Hepatocyte (in vitro differentiated cells): ENCODE measurements around the gene TBR1. TPM values are rescaled to one million over a fixed set of nuclear protein-coding genes. Genes with fewer than 3 reads are reported as not detected.

Experiments used
- DNase-seq: peaks from one replicate; pipeline ENCODE4 v3.0.0-alpha.2; 2016; ENCODE audit warnings: low spot score
- H2AFZ ChIP-seq: fragments of 200-600 bp; sonication (generic); 2 replicates; pipeline ENCODE4 v1.6.0; 2016; ENCODE audit warnings: antibody characterized with exemption, mild to moderate bottlenecking
- H3K27ac ChIP-seq: fragments of 200-600 bp; sonication (generic); 2 replicates; pipeline ENCODE4 v1.5.1; 2016; ENCODE audit warnings: mild to moderate bottlenecking
- H3K27me3 ChIP-seq: fragments of 200-600 bp; sonication (generic); 2 replicates; pipeline ENCODE4 v1.6.1; 2016
- H3K36me3 ChIP-seq: fragments of 200-600 bp; sonication (generic); replicated peaks from 2 replicates; pipeline ENCODE4 v1.5.1; 2016; ENCODE audit warnings: low read depth; ENCODE audit not compliant: insufficient read depth
- H3K4me1 ChIP-seq: fragments of 200-600 bp; sonication (generic); 2 replicates; pipeline ENCODE4 v1.5.1; 2016; ENCODE audit warnings: mild to moderate bottlenecking, moderate library complexity; ENCODE audit not compliant: insufficient read depth
- H3K4me2 ChIP-seq: fragments of 200-600 bp; sonication (generic); 2 replicates; pipeline ENCODE4 v1.6.0; 2016
- H3K4me3 ChIP-seq: fragments of 200-600 bp; sonication (generic); 2 replicates; pipeline ENCODE4 v1.5.1; 2016; ENCODE audit warnings: mild to moderate bottlenecking
- H3K79me2 ChIP-seq: fragments of 200-600 bp; sonication (generic); 2 replicates; pipeline ENCODE4 v1.6.0; 2017; ENCODE audit warnings: mild to moderate bottlenecking
- H3K9me2 ChIP-seq: fragments of 200-600 bp; sonication (generic); replicated peaks from 2 replicates; pipeline ENCODE4 v1.6.0; 2017; ENCODE audit warnings: mild to moderate bottlenecking; ENCODE audit not compliant: insufficient read depth
- H3K9me3 ChIP-seq: fragments of 200-600 bp; sonication (generic); 2 replicates; pipeline ENCODE4 v1.5.1; 2016; ENCODE audit warnings: low read depth, mild to moderate bottlenecking
- H4K20me1 ChIP-seq: fragments of 200-600 bp; sonication (generic); 2 replicates; pipeline ENCODE4 v1.6.0; 2016; ENCODE audit warnings: mild to moderate bottlenecking; ENCODE audit not compliant: insufficient read depth, poor library complexity, severe bottlenecking
- CTCF ChIP-seq: fragments of 200-600 bp; sonication (generic); IDR thresholded peaks from 2 replicates; pipeline ENCODE4 v1.5.1; 2016; ENCODE audit warnings: antibody characterized with exemption, mild to moderate bottlenecking; ENCODE audit not compliant: poor library complexity
- EZH2 ChIP-seq: fragments of 200-600 bp; sonication (generic); IDR thresholded peaks from 2 replicates; pipeline ENCODE4 v1.6.1; 2016; ENCODE audit warnings: antibody characterized with exemption, mild to moderate bottlenecking, borderline replicate concordance
- EZH2phosphoT487 ChIP-seq: fragments of 200-600 bp; sonication (generic); IDR thresholded peaks from one replicate; pipeline ENCODE4 v1.6.1; 2018; ENCODE audit warnings: antibody characterized with exemption, mild to moderate bottlenecking, low read depth, moderate library complexity; ENCODE audit not compliant: unreplicated experiment, severe bottlenecking
- WGBS: methylation state at CpG from one replicate; pipeline ENCODE4 v1.1.6; 2016; ENCODE audit warnings: low lambda C conversion rate; ENCODE audit errors: missing lambda C conversion rate; 5-methylcytosine and 5-hydroxymethylcytosine counted together
- polyA plus RNA-seq: library from polyadenylated mRNA; unstranded; fragments of >200 nt; fragmentation: Nextera tagmentation; extraction: Ambion mirVana; gene quantifications from 2 replicates; pipeline ENCODE4 v1.2.1, GENCODE V29; 2016
- total RNA-seq: library from RNA; depleted of rRNA; stranded (reverse); fragments of >200 nt; gene quantifications from 2 replicates; pipeline ENCODE4 v1.2.3, GENCODE V29; 2014

Gene TBR1
- total and polyA plus RNA-seq, 2 experiments from 2014 or later: not detected

GRCh38 chr2:161432107-161432506 lies 16.0 kb downstream of the TBR1 start:
- no peak overlapping the region for H2AFZ ChIP-seq
- H3K27me3 ChIP-seq: peaks cover 66% of the 10 kb centered on the region
- no peak for DNase-seq
- TF ChIP-seq CTCF (no peak), EZH2 (no peak), EZH2phosphoT487 (no peak)
- H3K4me3 ChIP-seq: no peak overlapping the region
- H3K36me3 ChIP-seq: no peaks in the 10 kb centered on the region
- H3K27ac ChIP-seq: no peak overlapping the region
- no peaks in the 10 kb centered on the region for H3K9me2 ChIP-seq
- H3K4me1 ChIP-seq: peaks cover 5% of the 10 kb centered on the region
- no peaks in the 10 kb centered on the region for H4K20me1 ChIP-seq
- H3K79me2 ChIP-seq: no peaks in the 10 kb centered on the region
- H3K9me3 ChIP-seq: no peaks in the 10 kb centered on the region
- no peak overlapping the region for H3K4me2 ChIP-seq
- 80% methylated on average over 3 of the region's 3 CpGs for WGBS

- WGBS: 78% methylated on average over 1 of the region's 1 CpG
- no peaks in the 10 kb centered on the region for H3K79me2 ChIP-seq
- no peaks in the 10 kb centered on the region for H3K4me1 ChIP-seq
- no peaks in the 10 kb centered on the region for H3K36me3 ChIP-seq
- H3K9me2 ChIP-seq: no peaks in the 10 kb centered on the region
- H3K9me3 ChIP-seq: no peaks in the 10 kb centered on the region
- DNase-seq: no peak
- no peak overlapping the region for H3K4me3 ChIP-seq
- H3K27me3 ChIP-seq: peaks cover 55% of the 10 kb centered on the region
- no peak overlapping the region for H3K27ac ChIP-seq
- TF ChIP-seq EZH2 (no peak), EZH2phosphoT487 (no peak), CTCF (no peak)
- no peak overlapping the region for H3K4me2 ChIP-seq
- H4K20me1 ChIP-seq: no peaks in the 10 kb centered on the region
- H2AFZ ChIP-seq: no peak overlapping the region
Measured at GRCh38 chr2:161434118-161434517, 18.0 kb downstream of the TBR1 start.

- DNase-seq: no peak
- Histone ChIP-seq H3K4me3 (no peak overlapping the region), H3K4me1 (no peaks in the 10 kb centered on the region), H3K79me2 (no peaks in the 10 kb centered on the region), H3K9me2 (no peaks in the 10 kb centered on the region), H3K4me2 (no peak overlapping the region), H4K20me1 (no peaks in the 10 kb centered on the region), H3K9me3 (no peaks in the 10 kb centered on the region), H3K36me3 (no peaks in the 10 kb centered on the region), H3K27ac (no peak overlapping the region), H2AFZ (no peak overlapping the region), H3K27me3 (peaks cover 33% of the 10 kb centered on the region)
- 88% methylated on average over 3 of the region's 3 CpGs for WGBS
- TF ChIP-seq CTCF: no peak
- TF ChIP-seq EZH2phosphoT487: no peak
- TF ChIP-seq EZH2: no peak
Measured at GRCh38 chr2:161436411-161436810, 20.3 kb downstream of the TBR1 start.

- no peaks in the 10 kb centered on the region for H3K9me3 ChIP-seq
- H3K4me1 ChIP-seq: no peaks in the 10 kb centered on the region
- DNase-seq: no peak
- H3K27ac ChIP-seq: no peak overlapping the region
- TF ChIP-seq CTCF (no peak), EZH2phosphoT487 (no peak), EZH2 (no peak)
- H3K27me3 ChIP-seq: peaks cover 18% of the 10 kb centered on the region
- no peaks in the 10 kb centered on the region for H3K9me2 ChIP-seq
- no peaks in the 10 kb centered on the region for H4K20me1 ChIP-seq
- no peaks in the 10 kb centered on the region for H3K79me2 ChIP-seq
- no peak overlapping the region for H3K4me3 ChIP-seq
- no peaks in the 10 kb centered on the region for H3K36me3 ChIP-seq
- no peak overlapping the region for H3K4me2 ChIP-seq
- H2AFZ ChIP-seq: no peak overlapping the region
- 55% methylated on average over 2 of the region's 2 CpGs for WGBS
Measured at GRCh38 chr2:161438598-161438997, 22.5 kb downstream of the TBR1 start.
